C4-2B (cell line): ENCODE data around the gene CRYGN.

Source experiments
- CTCF ChIP-seq: fragments of 450-650 bp; conservative IDR thresholded peaks from 2 replicates; pipeline ENCODE4 v1.5.1; 2017; ENCODE audit warnings: mild to moderate bottlenecking
- ZFX ChIP-seq: fragments of 450-650 bp; IDR thresholded peaks from 2 replicates; pipeline ENCODE4 v1.6.1; 2017

- TF ChIP-seq CTCF (no peak), ZFX (no peak)
Observed at GRCh38 chr7:151412318-151412717, 27.6 kb downstream of the CRYGN start.
